Upper lobe of left lung (tissue), 6 donors: ENCODE data around the gene SH2B2. TPM values are rescaled to one million over a fixed set of nuclear protein-coding genes. Genes with fewer than 3 reads are reported as not detected.

ENCODE experiments used
- ATAC-seq, 2 donors: fragments of 200-7000 bp; cut with Tn5 transposase; one replicate each; pipeline ENCODE4 v1.9.1; 2022; ENCODE audit warnings: mild to moderate bottlenecking in 2 of 2, moderate library complexity in 2 of 2; ENCODE audit not compliant: low FRiP score in 2 of 2
- DNase-seq, 2 donors: peaks; one replicate each; pipeline ENCODE4 v3.0.0-alpha.2; 2019 to 2020
- H3K27ac ChIP-seq, 4 donors: fragments of 200-600 bp; sonication (generic); one replicate each; pipeline ENCODE4 v1.5.1; 2016 to 2019
- H3K27me3 ChIP-seq, 4 donors: fragments of 200-600 bp; sonication (generic); one replicate each; pipeline ENCODE4 v1.5.1; 2017 to 2019
- H3K36me3 ChIP-seq, 4 donors: fragments of 200-600 bp; sonication (generic); one replicate each; pipeline ENCODE4 v1.5.1; 2016 to 2019
- H3K4me1 ChIP-seq, 4 donors: fragments of 200-600 bp; sonication (generic); one replicate each; pipeline ENCODE4 v1.5.1; 2018 to 2019
- H3K4me3 ChIP-seq, 4 donors: fragments of 200-600 bp; sonication (generic); one replicate each; pipeline ENCODE4 v1.5.1; 2017 to 2019; ENCODE audit warnings: mild to moderate bottlenecking in 2 of 4, moderate library complexity in 1 of 4
- H3K9me3 ChIP-seq, 4 donors: fragments of 200-600 bp; sonication (generic); one replicate each; pipeline ENCODE4 v1.5.1; 2018 to 2019
- CTCF ChIP-seq, 6 experiments: fragments of 450-650 bp in 4 of 6; fragments of 200-600 bp in 2 of 6; sonication (generic) in 2 of 6; IDR thresholded peaks; one replicate each; pipeline ENCODE4 v1.5.1; 2016 to 2019; ENCODE audit warnings: antibody characterized with exemption in 6 of 6
- EP300 ChIP-seq, 4 donors: sonication (generic); formaldehyde crosslinking; IDR thresholded peaks; one replicate each; pipeline ENCODE4 v1.5.1; 2017; ENCODE audit warnings: antibody characterized with exemption in 4 of 4, control low read depth in 2 of 4
- POLR2A ChIP-seq, 4 donors: fragments of 450-650 bp; IDR thresholded peaks; one replicate each; pipeline ENCODE4 v1.5.1; 2016 to 2017; ENCODE audit warnings: antibody characterized with exemption in 4 of 4, mild to moderate bottlenecking in 2 of 4
- POLR2AphosphoS5 ChIP-seq, 2 donors: sonication (generic); formaldehyde crosslinking; IDR thresholded peaks; one replicate each; pipeline ENCODE4 v1.5.1; 2017; ENCODE audit warnings: antibody characterized with exemption in 2 of 2
- WGBS, 2 donors: methylation state at CpG; one replicate each; pipeline ENCODE4 v1.1.5; 2017 to 2018; 5-methylcytosine and 5-hydroxymethylcytosine counted together
- total RNA-seq, 6 donors: library from RNA; depleted of rRNA in 4 of 6; stranded (reverse); fragments of >200 nt in 4 of 6; gene quantifications; one replicate each; pipeline versions ENCODE4 v1.1.0 to v1.2.1, GENCODE V29; 2016 to 2021
- donor health status: DM: no; HTN: no; CAD: no; lungs with moderate emphysema.
- donor health status: DM: no; HTN: yes; CAD: no; lungs with severe emphysema.

The SH2B2 gene
- total RNA-seq, 6 donors from 2014 or later: 6.3 to 16.4 (median 9.0) TPM

GRCh38 chr7:102292813-102293798, 6.4 kb downstream of the SH2B2 start:
- ATAC-seq: no peak
- no peaks in the 10 kb centered on the region for H3K9me3 ChIP-seq
- no peak overlapping the region for H3K27ac ChIP-seq
- H3K36me3 ChIP-seq: no peaks in the 10 kb centered on the region
- no peak for TF ChIP-seq POLR2AphosphoS5 (IDR thresholded peaks at IDR 0.05)
- no peak for TF ChIP-seq POLR2A (IDR thresholded peaks at IDR 0.05)
- no peak for TF ChIP-seq EP300 (IDR thresholded peaks at IDR 0.05)
- no peak for TF ChIP-seq CTCF (IDR thresholded peaks at IDR 0.05)
- no peaks in the 10 kb centered on the region for H3K27me3 ChIP-seq
- 40 to 55% methylated on average over 27 to 31 of the region's 36 CpGs for WGBS, 2 donors
- peaks cover 4 to 8% (median 6%) of the 10 kb centered on the region in 4 donors for H3K4me1 ChIP-seq
- H3K4me3 ChIP-seq: no peak overlapping the region
- no peak for DNase-seq

- Histone ChIP-seq H3K4me3 (no peak overlapping the region), H3K36me3 (no peaks in the 10 kb centered on the region), H3K9me3 (no peaks in the 10 kb centered on the region), H3K4me1 (peaks cover 0 to 3% (median 0%) of the 10 kb centered on the region in 4 donors), H3K27me3 (no peaks in the 10 kb centered on the region), H3K27ac (no peak overlapping the region)
- DNase-seq: no peak
- ATAC-seq: no peak
- TF ChIP-seq CTCF (IDR thresholded peaks at IDR 0.05) (no peak), POLR2A (IDR thresholded peaks at IDR 0.05) (no peak), EP300 (IDR thresholded peaks at IDR 0.05) (no peak), POLR2AphosphoS5 (IDR thresholded peaks at IDR 0.05) (no peak)
- 90 to 100% methylated on average over 1 to 3 of the region's 3 CpGs for WGBS, 2 donors
These were observed 7.9 kb downstream of the SH2B2 start for GRCh38 chr7:102294589-102294988.

GRCh38 chr7:102295346-102296178, 8.9 kb downstream of the SH2B2 start:
- TF ChIP-seq CTCF (IDR thresholded peaks at IDR 0.05) (no peak), POLR2AphosphoS5 (IDR thresholded peaks at IDR 0.05) (no peak), EP300 (IDR thresholded peaks at IDR 0.05) (no peak), POLR2A (IDR thresholded peaks at IDR 0.05) (no peak)
- Histone ChIP-seq H3K9me3 (no peaks in the 10 kb centered on the region), H3K27ac (no peak overlapping the region), H3K27me3 (no peaks in the 10 kb centered on the region), H3K4me1 (peaks cover 0 to 3% (median 0%) of the 10 kb centered on the region in 4 donors), H3K4me3 (no peak overlapping the region), H3K36me3 (no peaks in the 10 kb centered on the region)
- DNase-seq: no peak
- 63 to 72% methylated on average over 10 to 12 of the region's 12 CpGs for WGBS, 2 donors
- ATAC-seq: peak in 1 of 2 donors; percentile 16

- H3K27ac ChIP-seq: no peak overlapping the region
- 85 to 91% methylated on average over 6 of the region's 6 CpGs for WGBS, 2 donors
- ATAC-seq (no peak), DNase-seq (no peak)
- no peaks in the 10 kb centered on the region for H3K36me3 ChIP-seq
- H3K27me3 ChIP-seq: no peaks in the 10 kb centered on the region
- peaks cover 0 to 3% (median 0%) of the 10 kb centered on the region in 4 donors for H3K4me1 ChIP-seq
- no peaks in the 10 kb centered on the region for H3K9me3 ChIP-seq
- TF ChIP-seq EP300 (IDR thresholded peaks at IDR 0.05): no peak
- TF ChIP-seq POLR2A (IDR thresholded peaks at IDR 0.05): no peak
- TF ChIP-seq POLR2AphosphoS5 (IDR thresholded peaks at IDR 0.05): no peak
- no peak for TF ChIP-seq CTCF (IDR thresholded peaks at IDR 0.05)
- H3K4me3 ChIP-seq: no peak overlapping the region
These were observed 9.4 kb downstream of the SH2B2 start for GRCh38 chr7:102296179-102296438.
